SH-SY5Y (cell line): ENCODE results near the gene PLG.

Source experiments
- GATA2 ChIP-seq: IDR thresholded peaks from 2 replicates; pipeline ENCODE4 v1.6.1; 2011; ENCODE audit warnings: mild to moderate bottlenecking, low read depth, low read length
- GATA3 ChIP-seq: IDR thresholded peaks from 2 replicates; pipeline ENCODE4 v1.6.1; 2011; ENCODE audit warnings: low read depth, mild to moderate bottlenecking, low read length, moderate library complexity

- TF ChIP-seq GATA2 (no peak), GATA3 (no peak)
Measured at GRCh38 chr6:160793652-160794051, 91.6 kb downstream of the PLG start.
